A549 (cell line): ENCODE measurements around the gene BNIP1. TPM values are rescaled to one million over a fixed set of nuclear protein-coding genes. Genes with fewer than 3 reads are reported as not detected.
A peak's percentile ranks its signal among the peaks of the same experiment; 100 is the strongest.

Experiments used
- ATAC-seq, 2 experiments: fragments of 200-7000 bp in 1 of 2; fragments of >200 bp in 1 of 2; cut with Nextera tagmentation in 1 of 2; cut with Tn5 transposase in 1 of 2; 3 replicates each; pipeline versions ENCODE4 v1.8.0 to v1.9.1; 2018 to 2020; ENCODE audit warnings: mild to moderate bottlenecking in 1 of 2, moderate library complexity in 1 of 2
- CTCF ChIA-PET: fragments of 300-600 bp; sonication (Branson Sonifier 250); formaldehyde crosslinking; extraction: SDS; loops from one replicate; lab custom pipeline; 2021; ENCODE audit warnings: antibody characterized with exemption, inconsistent platforms; lab: Yijun Ruan, JAX
- POLR2A ChIA-PET: fragments of 350-600 bp; formaldehyde crosslinking; extraction: SDS; loops from one replicate; lab custom pipeline; 2021; ENCODE audit warnings: antibody characterized with exemption, inconsistent platforms; lab: Yijun Ruan, JAX
- DNase-seq, 2 experiments: peaks; one replicate each; pipeline versions ENCODE4 v3.0.0 to v3.0.0-alpha.2; 2011 to 2016; ENCODE audit warnings: low read depth in 1 of 2, low spot score in 1 of 2
- FAIRE-seq: peaks from 2 replicates; lab custom pipeline; 2011; peaks lifted over from hg19 to GRCh38; lab: Jason Lieb, UNC
- H3K27ac ChIP-seq, 2 experiments: fragments of >200 bp; sonication (Bioruptor Twin); formaldehyde crosslinking; 3 replicates each; pipeline ENCODE4 v1.5.1; 2016 to 2017
- H3K4me1 ChIP-seq: fragments of >200 bp; sonication (Bioruptor Twin); formaldehyde crosslinking; 3 replicates; pipeline ENCODE4 v1.6.1; 2016
- H3K4me2 ChIP-seq: fragments of >200 bp; sonication (Bioruptor Twin); formaldehyde crosslinking; 3 replicates; pipeline ENCODE4 v1.6.1; 2016
- H3K4me3 ChIP-seq: fragments of >200 bp; sonication (Bioruptor Twin); formaldehyde crosslinking; 3 replicates; pipeline ENCODE4 v1.5.1; 2016
- H3K9me3 ChIP-seq: fragments of >200 bp; sonication (Bioruptor Twin); formaldehyde crosslinking; 3 replicates; pipeline ENCODE4 v1.6.1; 2016
- ATOH8 ChIP-seq: fragments of 250-450 bp; sonication (Bioruptor Pico); IDR thresholded peaks from 2 replicates; pipeline ENCODE4 v1.5.0; 2020; ENCODE audit warnings: low read depth, mild to moderate bottlenecking, moderate library complexity
- BHLHE40 ChIP-seq: IDR thresholded peaks from 2 replicates; pipeline ENCODE4 v1.6.1; 2012; ENCODE audit warnings: low read depth, low read length, inconsistent platforms
- CEBPB ChIP-seq, 2 experiments: fragments of >200 bp in 1 of 2; sonication (Bioruptor Twin) in 1 of 2; formaldehyde crosslinking in 1 of 2; IDR thresholded peaks; 2 replicates each; pipeline ENCODE4 v1.6.1; 2012 to 2016
- CHD4 ChIP-seq: fragments of 200-600 bp; sonication (generic); IDR thresholded peaks from 2 replicates; pipeline ENCODE4 v1.6.1; 2016; ENCODE audit warnings: antibody characterized with exemption, mild to moderate bottlenecking, borderline replicate concordance
- CTCF ChIP-seq: fragments of >200 bp; sonication (Bioruptor Twin); formaldehyde crosslinking; IDR thresholded peaks from 3 replicates; pipeline ENCODE4 v1.5.1; 2016
- ELK1 ChIP-seq: fragments of 150-350 bp; IDR thresholded peaks from 2 replicates; pipeline ENCODE4 v1.6.1; 2014; ENCODE audit warnings: low read depth, mild to moderate bottlenecking, low read length
- HES2 ChIP-seq: fragments of >200 bp; sonication (Bioruptor Twin); formaldehyde crosslinking; IDR thresholded peaks from 2 replicates; pipeline ENCODE4 v1.6.1; 2016
- HOXA7 ChIP-seq: fragments of 250-450 bp; sonication (Bioruptor Pico); IDR thresholded peaks from 2 replicates; pipeline ENCODE4 v1.5.0; 2020; ENCODE audit warnings: mild to moderate bottlenecking, moderate library complexity
- KDM5A ChIP-seq: fragments of 200-600 bp; sonication (generic); IDR thresholded peaks from 2 replicates; pipeline ENCODE4 v1.6.1; 2016; ENCODE audit warnings: antibody characterized with exemption, mild to moderate bottlenecking
- MAFK ChIP-seq: fragments of 450-650 bp; IDR thresholded peaks from 2 replicates; pipeline ENCODE4 v1.6.1; 2014; ENCODE audit not compliant: partially characterized antibody
- MAX ChIP-seq: IDR thresholded peaks from 2 replicates; pipeline ENCODE4 v1.6.1; 2012
- MAZ ChIP-seq: fragments of 150-350 bp; IDR thresholded peaks from 2 replicates; pipeline ENCODE4 v1.6.1; 2014; ENCODE audit warnings: antibody characterized with exemption, low read depth, low read length, borderline replicate concordance
- NPAS2 ChIP-seq: fragments of 250-450 bp; sonication (Bioruptor Pico); IDR thresholded peaks from 2 replicates; pipeline ENCODE4 v1.8.0; 2022; ENCODE audit warnings: mild to moderate bottlenecking, moderate library complexity, borderline replicate concordance
- NR3C1 ChIP-seq: fragments of >200 bp; sonication (Bioruptor Twin); formaldehyde crosslinking; IDR thresholded peaks from 3 replicates; pipeline ENCODE4 v1.6.1; 2017
- PBX3 ChIP-seq: IDR thresholded peaks from 2 replicates; pipeline ENCODE4 v1.6.1; 2012
- POLR2A ChIP-seq: IDR thresholded peaks from 2 replicates; pipeline ENCODE4 v1.6.1; 2012; ENCODE audit warnings: mild to moderate bottlenecking, low read length
- POLR2AphosphoS2 ChIP-seq: conservative IDR thresholded peaks from 2 replicates; pipeline ENCODE4 v1.6.1; 2012; ENCODE audit warnings: low read length, improper control_type of control experiment, inconsistent platforms
- SREBF2 ChIP-seq: fragments of 450-650 bp; IDR thresholded peaks from 2 replicates; pipeline ENCODE4 v1.6.1; 2014; ENCODE audit warnings: mild to moderate bottlenecking, moderate library complexity
- TFCP2L1 ChIP-seq: fragments of 250-450 bp; sonication (Bioruptor Pico); IDR thresholded peaks from 2 replicates; pipeline ENCODE4 v1.5.0; 2021; ENCODE audit warnings: mild to moderate bottlenecking
- USF2 ChIP-seq: fragments of 450-650 bp; IDR thresholded peaks from 2 replicates; pipeline ENCODE4 v1.6.1; 2014; ENCODE audit warnings: antibody characterized with exemption
- ZNF302 ChIP-seq: fragments of 250-450 bp; sonication (Bioruptor Pico); IDR thresholded peaks from 2 replicates; pipeline ENCODE4 v1.9.0; 2021; ENCODE audit warnings: inconsistent platforms, mild to moderate bottlenecking, moderate library complexity
- ZSCAN20 ChIP-seq: fragments of 250-450 bp; sonication (Bioruptor Pico); IDR thresholded peaks from 2 replicates; pipeline ENCODE4 v1.8.0; 2022; ENCODE audit warnings: mild to moderate bottlenecking, moderate library complexity
- WGBS: methylation state at CpG from one replicate; pipeline ENCODE4 v1.1.6; 2017; ENCODE audit errors: missing lambda C conversion rate; 5-methylcytosine and 5-hydroxymethylcytosine counted together
- polyA plus RNA-seq, 4 experiments: library from polyadenylated mRNA; depleted of rRNA in 3 of 4; stranded (reverse); fragments of >200 nt; fragmentation: RNase III in 1 of 4; extraction: RNeasy Plus Mini Kit Qiagen cat#74134 plus additional on column Dnase treatment in 1 of 4; gene quantifications; 2 replicates in 3 of 4; 3 replicates in 1 of 4; pipeline ENCODE4 v1.2.3, GENCODE V29; 2011 to 2017

Gene BNIP1
- polyA plus RNA-seq, 2 of the 4 experiments (the other 2 are of a cell fraction) = 15.8 to 26.7 TPM

- 66% methylated on average over 3 of the region's 3 CpGs for WGBS
- TF ChIP-seq PBX3 (no peak), USF2 (no peak), MAFK (peak; percentile 81)
- ATAC-seq (no peak), DNase-seq (no peak), FAIRE-seq (no peak)
- Histone ChIP-seq H3K4me1 (no peaks in the 10 kb centered on the region), H3K27ac (no peak overlapping the region), H3K9me3 (no peaks in the 10 kb centered on the region), H3K4me3 (no peak overlapping the region), H3K4me2 (no peak overlapping the region)
- ChIA-PET POLR2A (no interaction called here), CTCF (interaction anchor here (0.6 to 1.0 kb wide), 2 partner anchors 16 to 100 kb away, joined by 3 read pairs; no protein-coding TSS in a partner anchor)
These were observed 14.9 kb downstream of the BNIP1 start for GRCh38 chr5:173159256-173159655.

GRCh38 chr5:173161148-173161547, 16.8 kb downstream of the BNIP1 start:
- TF ChIP-seq POLR2A (no peak), MAX (no peak), HES2 (no peak), MAZ (no peak), KDM5A (no peak), NR3C1 (no peak), HOXA7 (CRISPR knock-in tag) (no peak), NPAS2 (no peak), ATOH8 (CRISPR knock-in tag) (no peak), ZSCAN20 (no peak), TFCP2L1 (CRISPR knock-in tag) (no peak), POLR2AphosphoS2 (no peak)
- Histone ChIP-seq H3K4me1 (no peaks in the 10 kb centered on the region), H3K9me3 (no peaks in the 10 kb centered on the region), H3K4me2 (no peak overlapping the region), H3K4me3 (no peak overlapping the region), H3K27ac (no peak overlapping the region)
- WGBS = 94% methylated on average over 5 of the region's 5 CpGs
- CTCF ChIA-PET = interaction anchor here (1.2 to 2.7 kb wide), 3 partner anchors 9 to 16 kb away, joined by 3 to 11 read pairs (median 7); partner anchors contain the start of gene BNIP1
- ATAC-seq (no peak), DNase-seq (no peak), FAIRE-seq (no peak)
- POLR2A ChIA-PET = no interaction called here

- Histone ChIP-seq H3K4me1 (no peaks in the 10 kb centered on the region), H3K27ac (no peak overlapping the region), H3K4me3 (no peak overlapping the region), H3K9me3 (no peaks in the 10 kb centered on the region), H3K4me2 (no peak overlapping the region)
- TF ChIP-seq KDM5A = no peak
- TF ChIP-seq CEBPB (IDR thresholded peaks at IDR 0.05) = no peak
- no peak for TF ChIP-seq BHLHE40
- TF ChIP-seq ZSCAN20 = no peak
- TF ChIP-seq PBX3 = no peak
- TF ChIP-seq ELK1 = no peak
- TF ChIP-seq SREBF2 = no peak
- no peak for TF ChIP-seq CTCF
- no peak for TF ChIP-seq ZNF302
- TF ChIP-seq CHD4 = no peak
- no peak for DNase-seq
- ATAC-seq = peak; percentile 40 to 43; a peak in 2 of 6 replicates
- 89% methylated on average over 4 of the region's 7 CpGs for WGBS
- ChIA-PET POLR2A (no interaction called here), CTCF (interaction anchor here (0.9 to 2.7 kb wide), 7 partner anchors 11 to 1148 kb away, joined by 3 to 11 read pairs (median 4); partner anchors contain the start of gene BNIP1)
- FAIRE-seq = no peak
These were observed 18.9 kb downstream of the BNIP1 start for GRCh38 chr5:173163219-173163618.
